Astrocyte (in vitro differentiated cells and primary cell): ENCODE measurements around the gene OSBPL5.

Experiments
- EZH2 ChIP-seq: IDR thresholded peaks from 2 replicates; pipeline ENCODE4 v1.6.1; 2012; ENCODE audit warnings: mild to moderate bottlenecking, low read length, inconsistent platforms; ENCODE audit not compliant: insufficient read depth
- TF ChIP-seq, protein P1 (sequence below): IDR thresholded peaks from 2 replicates; pipeline ENCODE4 v1.5.1; 2011; ENCODE audit warnings: low read depth, mild to moderate bottlenecking, inconsistent platforms, low read length, moderate library complexity; ENCODE audit not compliant: insufficient read depth

DNA sequence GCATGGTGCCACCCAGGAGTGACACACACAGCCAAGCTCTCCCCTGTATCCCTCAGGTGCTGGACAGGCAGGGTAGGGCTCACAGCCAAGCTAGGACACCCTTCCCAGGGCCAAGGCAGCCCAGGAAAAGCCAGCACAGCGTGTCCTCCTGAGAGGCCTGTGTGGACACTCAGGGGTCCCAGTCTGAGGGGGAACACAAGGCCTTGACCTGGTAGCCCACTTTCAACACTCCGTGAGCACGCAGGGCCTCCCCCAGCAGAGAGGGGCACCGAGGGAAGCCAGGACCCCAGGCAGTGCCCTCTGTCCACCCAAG is 24.9 kb downstream of the OSBPL5 start:
- TF ChIP-seq EZH2 = no peak
- TF ChIP-seq, protein P1, sequence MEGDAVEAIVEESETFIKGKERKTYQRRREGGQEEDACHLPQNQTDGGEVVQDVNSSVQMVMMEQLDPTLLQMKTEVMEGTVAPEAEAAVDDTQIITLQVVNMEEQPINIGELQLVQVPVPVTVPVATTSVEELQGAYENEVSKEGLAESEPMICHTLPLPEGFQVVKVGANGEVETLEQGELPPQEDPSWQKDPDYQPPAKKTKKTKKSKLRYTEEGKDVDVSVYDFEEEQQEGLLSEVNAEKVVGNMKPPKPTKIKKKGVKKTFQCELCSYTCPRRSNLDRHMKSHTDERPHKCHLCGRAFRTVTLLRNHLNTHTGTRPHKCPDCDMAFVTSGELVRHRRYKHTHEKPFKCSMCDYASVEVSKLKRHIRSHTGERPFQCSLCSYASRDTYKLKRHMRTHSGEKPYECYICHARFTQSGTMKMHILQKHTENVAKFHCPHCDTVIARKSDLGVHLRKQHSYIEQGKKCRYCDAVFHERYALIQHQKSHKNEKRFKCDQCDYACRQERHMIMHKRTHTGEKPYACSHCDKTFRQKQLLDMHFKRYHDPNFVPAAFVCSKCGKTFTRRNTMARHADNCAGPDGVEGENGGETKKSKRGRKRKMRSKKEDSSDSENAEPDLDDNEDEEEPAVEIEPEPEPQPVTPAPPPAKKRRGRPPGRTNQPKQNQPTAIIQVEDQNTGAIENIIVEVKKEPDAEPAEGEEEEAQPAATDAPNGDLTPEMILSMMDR = no peak
